ENCODE results near the gene IQSEC3.

DNA sequence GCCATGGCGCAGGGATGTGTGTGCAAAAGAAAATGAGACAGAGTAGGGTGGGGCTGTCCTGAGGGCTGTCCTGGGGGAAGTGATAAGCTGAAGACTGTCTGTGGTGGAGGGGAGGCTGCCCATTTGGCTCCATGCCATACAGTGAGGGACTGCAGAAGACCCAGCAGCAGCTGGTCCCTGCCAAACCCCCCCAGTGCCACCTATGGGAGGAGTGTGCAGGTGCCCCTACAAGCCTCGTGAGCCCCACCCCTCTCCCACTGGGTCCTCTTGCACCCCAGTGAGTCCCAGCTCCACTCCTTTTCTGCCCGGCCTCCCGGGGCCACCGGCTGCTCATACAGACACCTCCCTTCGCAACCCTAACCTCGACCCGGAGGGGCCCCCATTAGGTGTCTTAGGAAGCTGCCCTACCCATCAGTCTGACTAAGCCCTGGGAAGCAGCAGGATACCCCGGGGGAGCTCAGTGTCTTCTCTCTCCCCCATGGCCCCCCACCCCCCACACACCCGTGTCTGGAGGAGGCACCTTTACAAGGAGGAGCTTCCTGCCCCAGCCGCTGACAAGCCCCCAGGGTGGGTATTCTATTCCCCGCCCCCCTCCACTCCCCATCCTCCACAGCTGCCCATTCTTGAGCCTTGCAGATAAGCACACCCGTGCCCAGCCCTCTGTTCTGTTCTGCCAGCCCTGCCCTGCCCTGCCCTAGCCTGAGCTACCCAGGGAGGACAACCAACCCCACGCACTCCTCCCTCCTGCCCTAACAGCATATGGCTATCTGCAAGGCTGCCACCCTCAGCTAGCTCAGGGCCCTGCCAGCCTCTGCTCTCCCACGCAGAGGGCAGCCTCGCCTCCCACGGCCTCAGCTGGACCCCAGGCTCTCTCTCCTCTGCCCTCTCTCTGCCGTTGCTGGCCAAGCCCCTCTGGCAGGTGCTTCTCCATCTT is 105.4 kb downstream of the IQSEC3 start:
- TF ChIP-seq CTCF (conservative IDR thresholded peaks at IDR 0.05; ENCODE audit: low read length) (no peak), EZH2phosphoT487 (IDR thresholded peaks at IDR 0.05; ENCODE audit: borderline replicate concordance, low read depth, low read length) (no peak)

Measured in OCI-LY7 (cell line).